Neutrophil (primary cell): ENCODE results near the gene RNF220.
A peak's percentile ranks its signal among the peaks of the same experiment; 100 is the strongest.

Experiments used
- H3K27ac ChIP-seq: fragments of 200-600 bp; sonication (generic); 2 replicates; pipeline ENCODE4 v1.5.1; 2016; ENCODE audit warnings: mild to moderate bottlenecking, moderate library complexity
- H3K27me3 ChIP-seq: fragments of 200-600 bp; sonication (generic); 2 replicates; pipeline ENCODE4 v1.6.0; 2016; ENCODE audit warnings: mild to moderate bottlenecking
- H3K36me3 ChIP-seq: fragments of 200-600 bp; sonication (generic); 2 replicates; pipeline ENCODE4 v1.5.1; 2017
- H3K4me1 ChIP-seq, 2 experiments: fragments of 200-600 bp in 1 of 2; sonication (generic) in 1 of 2; 1 replicate in 1 of 2; 2 replicates in 1 of 2; pipeline versions ENCODE4 v1.5.1 to v1.6.1; 2013 to 2016; ENCODE audit warnings: low read depth in 1 of 2, low read length in 1 of 2, mild to moderate bottlenecking in 1 of 2, moderate library complexity in 1 of 2; ENCODE audit not compliant: control insufficient read depth in 1 of 2, insufficient read depth in 1 of 2
- H3K4me3 ChIP-seq, 2 experiments: fragments of 200-600 bp in 1 of 2; sonication (generic) in 1 of 2; 1 replicate in 1 of 2; 2 replicates in 1 of 2; pipeline ENCODE4 v1.5.1; 2013 to 2016; ENCODE audit warnings: low read depth in 1 of 2, low read length in 1 of 2, mild to moderate bottlenecking in 1 of 2, moderate library complexity in 1 of 2
- H3K9me3 ChIP-seq: fragments of 200-600 bp; sonication (generic); 2 replicates; pipeline ENCODE4 v1.5.1; 2016
- TF ChIP-seq, protein P1 (sequence below): fragments of 200-600 bp; sonication (generic); IDR thresholded peaks from 2 replicates; pipeline ENCODE4 v1.5.1; 2016; ENCODE audit warnings: antibody characterized with exemption

The RNF220 gene

GRCh38 chr1:44408212-44408582, 3.1 kb downstream of the RNF220 start:
- Histone ChIP-seq H3K27ac (no peak overlapping the region), H3K4me1 (peaks cover 44 to 60% of the 10 kb centered on the region in 2 experiments), H3K27me3 (peaks cover 100% of the 10 kb centered on the region), H3K4me3 (peak overlapping the region in 1 of 2 experiments; percentile 66), H3K36me3 (no peaks in the 10 kb centered on the region), H3K9me3 (no peaks in the 10 kb centered on the region)
- TF ChIP-seq, protein P1, sequence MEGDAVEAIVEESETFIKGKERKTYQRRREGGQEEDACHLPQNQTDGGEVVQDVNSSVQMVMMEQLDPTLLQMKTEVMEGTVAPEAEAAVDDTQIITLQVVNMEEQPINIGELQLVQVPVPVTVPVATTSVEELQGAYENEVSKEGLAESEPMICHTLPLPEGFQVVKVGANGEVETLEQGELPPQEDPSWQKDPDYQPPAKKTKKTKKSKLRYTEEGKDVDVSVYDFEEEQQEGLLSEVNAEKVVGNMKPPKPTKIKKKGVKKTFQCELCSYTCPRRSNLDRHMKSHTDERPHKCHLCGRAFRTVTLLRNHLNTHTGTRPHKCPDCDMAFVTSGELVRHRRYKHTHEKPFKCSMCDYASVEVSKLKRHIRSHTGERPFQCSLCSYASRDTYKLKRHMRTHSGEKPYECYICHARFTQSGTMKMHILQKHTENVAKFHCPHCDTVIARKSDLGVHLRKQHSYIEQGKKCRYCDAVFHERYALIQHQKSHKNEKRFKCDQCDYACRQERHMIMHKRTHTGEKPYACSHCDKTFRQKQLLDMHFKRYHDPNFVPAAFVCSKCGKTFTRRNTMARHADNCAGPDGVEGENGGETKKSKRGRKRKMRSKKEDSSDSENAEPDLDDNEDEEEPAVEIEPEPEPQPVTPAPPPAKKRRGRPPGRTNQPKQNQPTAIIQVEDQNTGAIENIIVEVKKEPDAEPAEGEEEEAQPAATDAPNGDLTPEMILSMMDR, result no peak

- peaks cover 44 to 60% of the 10 kb centered on the region in 2 experiments for H3K4me1 ChIP-seq
- no peak overlapping the region for H3K27ac ChIP-seq
- H3K27me3 ChIP-seq, result peaks cover 100% of the 10 kb centered on the region
- peak overlapping the region; percentile 37 to 66 for H3K4me3 ChIP-seq
- no peaks in the 10 kb centered on the region for H3K36me3 ChIP-seq
- no peaks in the 10 kb centered on the region for H3K9me3 ChIP-seq
- TF ChIP-seq, protein P1, result no peak
These were observed 3.9 kb downstream of the RNF220 start for GRCh38 chr1:44408632-44409602.

DNA sequence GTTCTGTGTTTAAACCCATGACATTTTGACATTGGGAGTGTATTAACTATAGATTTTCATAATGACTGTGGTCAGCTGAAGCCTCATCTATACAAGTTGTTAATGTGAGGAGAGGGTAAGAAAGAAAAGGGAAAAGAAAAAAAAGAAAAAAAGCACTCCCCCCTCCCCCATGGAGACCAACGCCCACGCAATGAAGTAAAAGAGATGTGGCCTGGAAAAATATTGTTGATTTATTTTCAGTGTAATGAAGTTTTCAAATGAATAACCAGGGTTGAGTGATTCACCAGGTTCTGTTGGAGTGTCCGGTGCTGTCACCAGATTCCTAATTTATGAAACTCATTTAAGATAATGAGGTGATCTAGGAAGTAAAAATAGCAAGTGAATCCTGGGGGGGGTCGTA, 4.7 kb downstream of the RNF220 start:
- Histone ChIP-seq H3K4me1 (peaks cover 44 to 60% of the 10 kb centered on the region in 2 experiments), H3K4me3 (no peak overlapping the region), H3K9me3 (no peaks in the 10 kb centered on the region), H3K27me3 (peaks cover 100% of the 10 kb centered on the region), H3K36me3 (no peaks in the 10 kb centered on the region), H3K27ac (no peak overlapping the region)
- TF ChIP-seq, protein P1, result no peak

GRCh38 chr1:44411861-44412260, 6.8 kb downstream of the RNF220 start:
- Histone ChIP-seq H3K27ac (no peak overlapping the region), H3K36me3 (no peaks in the 10 kb centered on the region), H3K4me1 (peaks cover 25 to 39% of the 10 kb centered on the region in 2 experiments), H3K4me3 (no peak overlapping the region), H3K9me3 (no peaks in the 10 kb centered on the region), H3K27me3 (peaks cover 100% of the 10 kb centered on the region)
- TF ChIP-seq, protein P1, result no peak

- no peak overlapping the region for H3K27ac ChIP-seq
- H3K4me1 ChIP-seq, result peaks cover 21 to 39% of the 10 kb centered on the region in 2 experiments
- no peak overlapping the region for H3K4me3 ChIP-seq
- no peaks in the 10 kb centered on the region for H3K36me3 ChIP-seq
- H3K27me3 ChIP-seq, result peaks cover 100% of the 10 kb centered on the region
- H3K9me3 ChIP-seq, result no peaks in the 10 kb centered on the region
- TF ChIP-seq, protein P1, result no peak
These were observed 7.5 kb downstream of the RNF220 start for GRCh38 chr1:44412601-44413000.
